ENCODE results near the gene MKX.

DNA sequence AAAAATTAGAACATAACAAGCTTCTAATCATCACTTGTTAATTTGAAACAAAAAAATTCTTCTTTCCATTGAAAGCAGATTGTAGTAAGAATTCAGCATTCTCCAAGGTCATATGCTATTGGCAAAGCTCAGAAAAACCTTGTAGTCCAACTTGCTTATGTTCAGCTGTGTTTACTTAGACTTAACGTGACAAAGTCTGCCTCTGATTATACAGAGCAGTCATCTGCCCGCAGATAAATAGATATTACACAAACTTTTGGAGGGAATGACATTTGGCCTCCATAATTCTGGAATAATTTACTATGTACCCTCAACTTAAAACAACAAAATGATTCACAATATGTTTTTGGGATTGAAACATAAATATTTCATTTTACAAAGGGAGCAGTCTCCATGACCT is 45.8 kb downstream of the MKX start:
- TF ChIP-seq, protein P1, sequence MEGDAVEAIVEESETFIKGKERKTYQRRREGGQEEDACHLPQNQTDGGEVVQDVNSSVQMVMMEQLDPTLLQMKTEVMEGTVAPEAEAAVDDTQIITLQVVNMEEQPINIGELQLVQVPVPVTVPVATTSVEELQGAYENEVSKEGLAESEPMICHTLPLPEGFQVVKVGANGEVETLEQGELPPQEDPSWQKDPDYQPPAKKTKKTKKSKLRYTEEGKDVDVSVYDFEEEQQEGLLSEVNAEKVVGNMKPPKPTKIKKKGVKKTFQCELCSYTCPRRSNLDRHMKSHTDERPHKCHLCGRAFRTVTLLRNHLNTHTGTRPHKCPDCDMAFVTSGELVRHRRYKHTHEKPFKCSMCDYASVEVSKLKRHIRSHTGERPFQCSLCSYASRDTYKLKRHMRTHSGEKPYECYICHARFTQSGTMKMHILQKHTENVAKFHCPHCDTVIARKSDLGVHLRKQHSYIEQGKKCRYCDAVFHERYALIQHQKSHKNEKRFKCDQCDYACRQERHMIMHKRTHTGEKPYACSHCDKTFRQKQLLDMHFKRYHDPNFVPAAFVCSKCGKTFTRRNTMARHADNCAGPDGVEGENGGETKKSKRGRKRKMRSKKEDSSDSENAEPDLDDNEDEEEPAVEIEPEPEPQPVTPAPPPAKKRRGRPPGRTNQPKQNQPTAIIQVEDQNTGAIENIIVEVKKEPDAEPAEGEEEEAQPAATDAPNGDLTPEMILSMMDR (IDR thresholded peaks at IDR 0.05): no peak
- no peak for TF ChIP-seq POLR2A (IDR thresholded peaks at IDR 0.05)
